GM18508 (cell line): ENCODE results near the gene ALG1L2.
"Not testable (repeated sequence)": the region's sequence is repeated elsewhere in the genome, so short reads cannot be mapped to it uniquely, and the experiment has no call there.

Experiments
- ATAC-seq: cut with Tn5 transposase; IDR thresholded peaks from one replicate; pipeline ENCODE4 v1.9.1; 2021; ENCODE audit warnings: moderate number of reproducible peaks; ENCODE audit not compliant: insufficient read depth, unreplicated experiment

Gene ALG1L2, protein sequence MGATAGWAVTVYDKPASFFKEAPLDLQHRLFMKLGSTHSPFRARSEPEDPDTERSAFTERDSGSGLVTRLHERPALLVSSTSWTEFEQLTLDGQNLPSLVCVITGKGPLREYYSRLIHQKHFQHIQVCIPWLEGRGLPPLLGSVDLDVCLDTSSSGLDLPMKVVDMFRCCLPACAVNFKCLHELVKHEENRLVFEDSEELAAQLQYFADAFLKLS

DNA sequence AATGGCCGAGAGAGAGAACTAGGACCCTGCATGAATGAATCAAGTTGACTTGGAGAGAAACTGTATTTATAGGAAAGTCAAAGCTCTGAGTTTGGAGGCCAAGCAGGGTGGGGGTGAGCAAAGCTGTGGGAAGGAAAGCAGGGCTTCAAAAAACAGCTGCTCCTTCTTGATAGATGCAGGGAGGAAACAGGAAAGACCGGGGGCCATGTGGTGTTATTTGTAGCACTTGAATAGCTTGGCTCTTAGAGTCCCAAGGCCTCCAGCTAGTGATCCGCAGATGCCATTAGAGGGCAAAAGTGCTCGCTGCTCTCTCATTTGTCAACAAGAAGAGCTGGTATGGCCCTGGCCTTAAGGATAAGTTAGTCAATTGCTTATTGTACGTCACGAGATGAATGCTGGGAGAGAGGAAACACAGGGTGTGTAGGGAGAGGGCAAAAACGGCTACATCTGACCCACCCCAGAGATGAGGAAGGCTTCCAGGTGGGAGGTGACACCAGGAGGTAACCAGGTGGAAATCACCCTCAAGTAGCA, at the start of gene ALG1L2:
TSS of gene ALG1L2 (plus strand) at position 481 of the 531 bp plus-strand sequence. CDS start 186 bp downstream, outside the sequence.
- ATAC-seq = no peak

DNA sequence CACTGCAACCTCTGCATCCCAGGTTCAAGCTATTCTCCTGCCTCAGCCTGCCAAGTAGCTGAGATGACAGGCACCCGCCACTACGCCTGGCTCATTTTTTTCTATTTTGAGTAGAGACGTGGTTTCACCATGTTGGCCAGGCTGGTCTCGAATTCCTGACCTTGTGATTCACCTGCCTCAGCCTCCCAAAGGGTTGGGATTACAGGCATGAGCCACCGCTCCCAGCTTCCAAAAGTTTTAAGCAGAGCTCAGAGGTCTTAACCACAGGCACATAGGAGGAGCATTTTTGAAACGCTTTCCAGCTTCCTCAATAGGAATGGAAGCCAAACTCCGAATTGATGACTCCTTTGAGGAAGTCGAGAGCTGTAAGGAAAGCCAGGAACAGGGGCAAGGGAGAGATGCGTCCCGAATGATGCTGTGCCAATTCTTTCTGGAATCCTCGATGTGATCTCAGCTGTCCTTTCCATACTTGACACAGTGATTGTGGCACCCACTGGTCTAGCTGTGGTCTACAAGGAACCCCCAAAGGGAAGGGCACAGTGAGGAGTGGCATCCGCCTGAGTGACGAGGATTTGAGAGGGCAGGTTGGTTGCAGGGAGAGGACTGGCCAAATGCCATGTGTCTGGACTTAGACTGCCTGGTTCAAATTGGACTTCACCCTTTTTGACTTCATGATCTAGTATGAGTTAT, 44.4 kb upstream of the ALG1L2 start:
- ATAC-seq = not testable (repeated sequence)

DNA sequence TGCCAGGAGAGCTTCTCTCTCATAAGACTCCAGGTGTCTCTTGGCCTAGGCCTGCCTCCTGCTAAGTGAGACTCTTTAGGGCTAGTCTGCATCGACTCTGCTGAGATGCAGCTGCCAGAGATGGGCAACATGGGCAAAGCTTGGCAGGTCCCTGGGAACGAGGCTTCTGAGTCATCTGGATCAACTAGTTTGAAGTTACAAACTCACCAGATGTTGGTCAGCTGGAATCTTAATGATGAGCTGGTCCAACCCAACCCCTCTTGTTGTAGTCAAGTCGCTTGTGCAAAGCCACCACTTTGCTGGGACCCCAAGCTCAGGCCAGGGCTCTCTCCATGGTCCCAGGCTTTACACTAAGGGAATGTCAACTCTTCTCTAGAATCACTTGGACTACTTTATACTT, 38.9 kb upstream of the ALG1L2 start:
- ATAC-seq = not testable (repeated sequence)

DNA sequence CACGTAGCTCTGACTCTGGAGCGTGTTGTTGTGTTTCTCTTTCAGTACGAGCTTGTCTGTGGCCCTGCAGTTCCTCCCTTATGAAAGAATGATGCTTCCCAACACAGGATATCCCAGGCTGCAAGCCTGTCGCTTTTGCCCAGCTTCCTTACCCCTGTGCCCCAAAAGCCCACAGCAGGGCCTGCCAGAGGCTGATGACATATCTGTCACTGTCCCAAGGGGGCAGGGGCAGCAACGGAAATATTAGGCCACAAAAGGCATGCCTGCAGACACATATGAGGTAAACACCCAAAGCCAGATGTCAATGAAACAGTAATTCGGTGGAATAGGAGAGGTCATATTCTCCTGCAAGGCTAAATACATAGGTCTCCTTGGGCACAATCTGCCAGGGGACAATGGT, 38.0 kb upstream of the ALG1L2 start:
- not testable (repeated sequence) for ATAC-seq

DNA sequence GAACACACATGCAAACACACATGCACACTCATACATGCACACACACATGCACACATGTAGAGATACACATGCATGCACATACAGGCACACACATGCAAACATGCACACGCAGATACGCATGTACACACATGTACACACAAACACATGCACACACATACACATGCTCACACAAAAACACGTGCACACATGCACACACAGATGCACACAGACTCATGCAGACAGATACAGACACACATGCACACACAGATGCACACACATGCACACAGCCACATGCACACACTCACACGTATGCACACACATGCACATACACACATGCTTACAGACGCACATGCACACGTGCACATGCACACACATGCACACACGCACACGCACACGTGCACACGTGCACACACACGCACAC, 37.3 kb upstream of the ALG1L2 start:
- ATAC-seq = no peak

DNA sequence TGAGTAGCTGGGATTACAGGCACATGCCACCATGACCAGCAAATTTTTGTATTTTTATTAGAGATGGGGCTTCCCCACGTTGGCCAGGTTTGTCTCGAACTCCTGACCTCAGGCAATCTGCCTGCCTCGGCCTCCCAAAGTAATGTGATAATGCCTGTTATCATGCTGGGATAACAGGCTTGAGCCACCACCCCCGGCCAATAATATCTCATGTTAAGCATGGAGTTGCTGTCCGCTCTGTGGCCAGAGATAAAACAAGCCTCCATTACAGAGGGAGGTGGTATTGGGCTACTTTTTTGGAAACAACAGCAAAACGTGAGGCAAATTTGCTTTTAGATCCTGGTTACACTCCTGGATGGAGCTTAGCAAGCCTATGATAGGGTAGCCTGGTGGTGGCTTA, 32.9 kb upstream of the ALG1L2 start:
- ATAC-seq = no peak

DNA sequence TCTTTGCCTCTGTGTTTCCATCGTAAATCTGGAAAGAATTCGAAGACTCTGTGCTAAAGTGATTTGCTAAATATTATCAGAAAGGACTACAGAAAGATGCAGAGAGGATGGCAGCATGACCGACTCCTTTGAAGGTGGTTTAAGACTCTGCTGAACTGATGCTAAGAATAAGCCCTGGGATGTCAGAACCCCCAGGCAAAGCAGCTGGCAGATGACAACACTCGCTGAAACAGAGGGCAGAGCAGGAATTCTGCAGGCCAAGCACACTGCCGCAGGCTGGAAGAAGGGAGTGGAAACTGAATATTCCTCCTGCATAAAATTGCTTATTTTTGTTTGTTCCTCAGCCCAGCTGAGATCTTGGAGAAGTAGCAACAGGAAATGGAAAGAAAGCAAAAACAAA, 29.3 kb upstream of the ALG1L2 start:
- ATAC-seq = not testable (repeated sequence)

DNA sequence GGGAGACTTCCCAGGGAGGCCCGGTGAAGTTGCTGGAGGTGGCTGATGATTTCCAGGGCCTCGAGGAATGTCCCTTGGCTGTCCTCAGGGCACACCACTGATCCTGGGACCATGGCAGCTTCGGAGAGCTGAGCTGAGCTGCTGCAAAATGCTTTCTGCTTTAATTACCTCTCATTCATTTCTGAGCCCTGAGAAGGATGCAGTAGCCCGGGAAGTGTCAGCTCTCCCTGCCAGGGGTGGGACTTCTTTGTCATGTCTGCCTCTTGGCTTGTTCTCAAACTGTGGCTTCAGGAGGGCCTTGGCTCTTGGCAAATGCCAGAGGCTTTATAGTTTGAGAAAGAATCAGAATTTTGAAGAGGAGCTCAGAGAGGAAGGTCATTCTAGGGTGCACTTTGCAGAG, 28.7 kb upstream of the ALG1L2 start:
- not testable (repeated sequence) for ATAC-seq

- ATAC-seq = not testable (repeated sequence)
Observed at GRCh38 chr3:130057536-130058266, 23.9 kb upstream of the ALG1L2 start.

DNA sequence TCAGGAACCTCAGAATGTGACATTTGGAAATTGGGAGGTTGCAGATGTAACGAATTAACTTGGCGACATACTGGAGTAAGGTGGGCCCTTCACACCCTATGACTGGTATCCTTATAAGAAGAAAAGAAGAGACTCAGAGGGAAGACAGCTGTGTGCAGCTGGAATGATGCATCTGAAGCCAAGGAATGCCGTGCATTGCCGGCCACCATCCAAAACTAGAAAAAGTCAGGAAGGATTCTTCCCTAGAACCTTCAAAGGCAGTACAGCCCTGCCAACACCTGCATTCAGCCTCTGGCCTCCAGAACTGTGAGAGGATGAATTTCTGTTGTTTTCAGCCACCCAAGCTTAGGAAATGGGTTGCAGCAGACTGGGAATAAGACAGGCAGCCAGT, 23.4 kb upstream of the ALG1L2 start:
- ATAC-seq = not testable (repeated sequence)

DNA sequence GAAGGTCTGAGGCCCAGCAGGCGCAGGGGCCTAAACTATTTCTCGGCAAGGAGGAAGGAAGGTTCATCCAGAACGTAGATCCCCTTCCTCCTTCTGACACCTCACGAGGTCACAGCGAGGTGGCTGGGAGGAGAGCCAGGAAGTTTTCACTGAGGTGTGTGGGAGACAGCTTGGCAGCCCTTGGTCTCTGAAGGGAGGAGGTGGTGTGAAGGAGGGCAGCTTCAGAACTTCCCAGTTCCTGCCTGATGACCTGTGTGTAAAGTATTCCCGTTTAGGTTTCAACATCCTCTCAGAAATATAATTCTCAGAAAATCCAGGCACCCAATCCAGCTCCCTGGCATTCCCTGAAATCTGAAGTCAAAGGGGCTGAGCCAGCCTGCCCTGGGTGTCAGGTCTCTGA, 22.9 kb upstream of the ALG1L2 start:
- ATAC-seq = not testable (repeated sequence)

GRCh38 chr3:130059162-130059561, 22.5 kb upstream of the ALG1L2 start:
- ATAC-seq = not testable (repeated sequence)

DNA sequence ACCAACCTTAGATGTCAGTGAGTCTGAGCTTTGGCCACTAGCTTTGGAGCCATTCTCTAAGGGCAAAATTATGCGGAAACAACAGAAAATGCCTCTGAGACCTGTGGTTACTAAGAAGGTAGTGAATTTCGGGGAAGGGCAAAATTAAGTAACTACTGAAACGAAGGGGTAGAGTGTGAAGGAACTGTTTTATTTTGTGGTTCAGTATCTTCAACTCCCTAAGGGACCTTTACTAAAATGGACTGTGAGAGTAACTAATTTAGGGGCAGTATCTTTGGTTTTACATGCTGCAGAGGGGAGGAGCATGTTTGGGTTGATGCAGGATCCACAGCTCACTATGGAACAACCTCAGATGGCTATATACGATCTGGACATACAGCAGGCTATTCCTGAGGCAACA, 8.0 kb upstream of the ALG1L2 start:
- ATAC-seq = no peak

- no peak for ATAC-seq
Observed at GRCh38 chr3:130077636-130078035, 4.0 kb upstream of the ALG1L2 start.

GRCh38 chr3:130083363-130084090, 1.9 kb downstream of the ALG1L2 start:
- not testable (repeated sequence) for ATAC-seq

- ATAC-seq = no peak
Observed at GRCh38 chr3:130084436-130084980, 2.9 kb downstream of the ALG1L2 start.

- ATAC-seq = no peak
Observed at GRCh38 chr3:130085881-130086280, 4.2 kb downstream of the ALG1L2 start.

GRCh38 chr3:130086628-130087027, 5.0 kb downstream of the ALG1L2 start:
- ATAC-seq = not testable (repeated sequence)

DNA sequence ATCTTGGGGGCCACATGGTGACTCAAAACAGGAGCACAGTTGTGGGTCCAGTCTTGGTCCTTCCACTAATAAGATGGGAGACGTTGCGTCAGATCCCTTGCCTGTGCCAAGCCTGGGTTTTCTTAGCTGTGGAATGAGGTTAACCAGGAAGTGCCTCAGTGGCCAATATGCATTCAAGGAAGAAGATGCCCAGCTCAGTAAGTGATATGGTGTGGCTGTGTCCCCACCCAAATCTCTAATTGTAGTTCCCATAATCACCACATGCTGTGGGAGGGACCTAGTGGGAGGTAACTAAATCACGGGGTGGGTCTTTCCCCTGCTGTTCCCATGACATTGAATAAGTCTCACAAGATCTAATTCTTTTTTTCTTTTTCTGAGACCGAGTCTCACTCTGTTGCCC, 6.4 kb downstream of the ALG1L2 start:
- no peak for ATAC-seq

DNA sequence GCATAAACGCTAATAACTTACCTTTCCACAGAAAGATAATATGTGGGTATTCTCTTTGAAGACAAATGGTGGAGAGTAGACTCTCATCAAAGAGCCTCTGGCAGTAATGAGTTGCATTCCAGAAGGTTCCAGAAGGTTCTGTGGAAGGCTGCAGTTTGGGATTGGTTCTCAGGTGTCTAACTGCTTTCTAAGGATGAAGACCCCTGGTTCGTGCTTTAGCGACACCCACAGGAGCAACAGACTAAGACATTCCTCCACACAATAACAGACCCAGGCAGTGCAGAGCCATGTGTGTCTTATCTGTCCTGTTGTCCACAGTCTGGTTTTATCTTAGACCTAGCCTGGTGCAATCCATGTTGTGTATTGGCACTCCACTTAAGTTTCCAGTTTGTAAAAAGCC, 9.1 kb downstream of the ALG1L2 start:
- not testable (repeated sequence) for ATAC-seq
